Cortex of kidney (tissue), 1 donor: ENCODE results near the gene KCNH5.
"Not testable (repeated sequence)": the region's sequence is repeated elsewhere in the genome, so short reads cannot be mapped to it uniquely, and the experiment has no call there.

ENCODE experiments used
- DNase-seq: peaks from one replicate; lab custom pipeline; 2025; lab: John Stamatoyannopoulos, UW

Gene KCNH5

DNA sequence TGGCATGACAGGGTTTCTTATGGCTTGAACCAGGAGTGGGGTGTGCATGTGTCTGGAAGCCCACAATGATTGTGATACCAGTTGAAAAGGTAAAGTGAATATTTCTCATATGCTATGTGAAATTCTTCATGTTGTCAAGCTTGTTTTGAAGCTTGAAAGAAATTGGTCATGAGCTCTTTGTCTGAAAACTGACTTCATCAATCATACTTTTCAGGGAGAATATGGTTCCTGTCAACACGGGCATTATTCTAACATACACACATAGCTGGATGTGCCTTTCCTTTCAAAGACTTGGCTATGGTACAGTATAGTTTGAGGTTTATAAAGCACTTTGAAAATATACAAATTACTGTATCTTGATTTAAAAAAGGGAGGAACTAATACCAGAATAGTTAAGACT, 158.8 kb downstream of the KCNH5 start:
- no peak for DNase-seq

DNA sequence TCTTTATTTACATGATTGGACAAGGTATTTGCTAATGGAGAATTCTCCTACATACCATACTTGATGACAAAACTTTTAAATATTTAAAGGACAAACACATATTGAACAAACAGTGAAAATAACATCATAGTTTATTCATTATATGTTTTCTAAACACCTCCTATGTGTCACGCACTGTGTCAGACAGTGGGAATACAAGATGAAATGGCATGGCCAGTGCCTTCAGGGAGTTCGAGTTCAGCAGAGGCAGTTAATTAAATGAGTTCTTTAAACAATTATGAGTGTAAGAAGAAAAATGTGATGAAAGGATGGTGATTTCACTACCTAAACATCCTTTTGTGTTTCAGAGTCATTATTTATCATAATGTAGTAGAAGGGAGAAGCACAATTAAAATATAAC, 159.8 kb downstream of the KCNH5 start:
- no peak for DNase-seq

DNA sequence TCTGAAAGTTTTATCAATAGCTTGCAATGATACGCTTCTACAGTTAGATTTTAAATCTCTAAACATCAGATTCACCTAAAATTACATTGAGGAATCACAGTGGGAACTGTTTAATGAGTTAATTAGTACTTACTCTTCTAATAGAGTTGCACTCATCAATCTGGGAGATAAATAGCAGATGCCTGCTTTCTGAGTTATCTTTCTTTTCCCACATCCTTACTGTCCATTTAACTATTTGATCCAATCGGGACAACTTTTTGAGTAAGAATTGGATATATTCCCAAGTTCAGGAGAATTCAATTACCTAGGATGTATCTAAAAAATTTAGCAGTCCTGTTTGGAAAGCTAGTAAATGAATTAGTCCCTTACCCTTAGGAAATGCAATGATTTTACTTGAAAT, 162.3 kb downstream of the KCNH5 start:
- DNase-seq = no peak

DNA sequence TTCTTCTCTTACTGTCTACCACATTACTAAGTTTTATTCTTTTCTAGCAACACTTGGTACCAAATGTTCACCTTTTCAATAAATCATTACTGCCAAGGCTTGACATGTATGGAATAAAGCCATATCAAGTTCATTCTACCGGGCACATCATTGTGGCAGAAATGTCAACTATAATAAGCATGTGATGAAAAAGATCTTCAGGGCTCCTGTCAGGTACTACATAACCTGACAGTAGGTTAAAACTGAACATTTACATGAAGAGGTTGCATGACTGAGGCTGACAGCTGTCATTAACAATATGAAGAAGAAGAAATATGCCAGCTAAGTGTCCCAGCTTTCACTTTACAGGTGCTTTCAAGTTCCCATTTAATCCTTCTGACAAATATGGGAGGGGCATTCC, 178.9 kb downstream of the KCNH5 start:
- no peak for DNase-seq

DNA sequence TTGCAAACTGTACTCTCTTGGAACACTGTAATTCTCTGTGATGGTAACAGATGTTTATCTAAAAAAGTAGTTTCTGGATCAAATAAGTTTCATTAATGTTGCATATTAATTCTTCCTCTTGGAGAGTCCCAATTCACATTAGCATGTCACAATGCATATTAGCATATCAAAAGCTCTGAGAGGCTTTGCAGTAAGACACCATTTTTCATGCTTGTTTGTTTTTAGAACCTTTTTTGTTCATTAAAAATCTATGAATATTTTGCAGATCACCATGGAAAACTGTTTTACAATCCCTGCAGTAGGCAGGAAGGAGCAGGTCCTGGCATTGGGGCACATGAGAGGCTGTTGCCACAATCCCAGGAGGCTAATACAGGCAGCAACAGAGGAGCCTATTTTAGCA, 180.7 kb downstream of the KCNH5 start:
- no peak for DNase-seq

DNA sequence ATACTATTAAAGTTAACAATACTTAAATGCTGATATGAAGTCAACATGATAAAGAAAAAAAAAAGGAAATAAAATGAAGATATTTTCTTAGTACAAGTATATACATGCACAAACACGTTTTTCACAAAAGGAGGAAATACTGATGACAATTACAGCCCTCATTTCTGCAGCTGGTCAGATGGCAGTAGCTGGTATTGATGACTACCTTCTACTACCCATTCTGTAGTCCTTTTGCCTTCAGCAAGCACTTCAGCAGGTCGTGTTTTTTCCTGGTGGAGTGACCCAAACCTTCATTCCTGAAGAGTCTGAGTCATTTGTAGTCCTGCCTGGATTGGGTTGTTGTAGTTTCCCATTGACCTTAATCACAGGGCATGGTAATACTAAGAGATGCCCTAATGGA, 187.2 kb downstream of the KCNH5 start:
- DNase-seq = not testable (repeated sequence)

DNA sequence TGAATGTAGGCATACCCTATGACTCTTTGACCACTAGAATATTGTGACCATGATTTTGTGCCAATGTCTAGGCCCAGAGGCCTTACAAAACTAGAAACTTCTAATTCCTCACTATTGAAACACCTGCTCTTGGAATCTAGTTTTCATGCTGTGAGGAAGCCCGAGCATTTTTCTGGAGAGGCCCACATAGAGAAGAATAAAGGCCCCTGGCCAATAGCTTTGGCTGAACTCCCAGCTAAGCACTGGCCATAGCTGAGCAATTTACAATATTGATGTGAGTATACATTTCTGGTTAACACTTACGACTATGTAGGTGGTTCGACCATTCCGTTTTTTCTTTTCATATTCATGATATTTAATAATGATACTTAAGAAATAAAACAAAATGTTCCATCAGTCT, 190.3 kb downstream of the KCNH5 start:
- no peak for DNase-seq

DNA sequence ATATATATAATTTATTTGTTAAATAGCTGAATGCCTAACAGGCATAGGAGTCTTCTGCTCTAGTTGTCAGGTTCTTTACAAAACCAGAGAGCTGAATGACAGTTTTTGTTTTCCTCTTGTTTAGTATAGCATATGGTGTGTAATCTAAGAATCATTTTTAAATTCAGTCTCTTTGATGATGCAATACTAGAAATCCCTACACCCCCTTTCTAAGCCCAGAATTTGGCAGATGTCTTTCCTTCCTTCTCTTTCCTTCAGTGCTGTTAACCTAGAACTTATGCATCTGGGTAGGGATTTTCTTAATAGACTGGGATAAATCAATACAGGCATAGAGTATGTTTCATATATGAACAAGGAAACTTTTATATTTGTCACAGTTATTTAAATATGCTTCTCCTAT, 198.1 kb downstream of the KCNH5 start:
- no peak for DNase-seq

DNA sequence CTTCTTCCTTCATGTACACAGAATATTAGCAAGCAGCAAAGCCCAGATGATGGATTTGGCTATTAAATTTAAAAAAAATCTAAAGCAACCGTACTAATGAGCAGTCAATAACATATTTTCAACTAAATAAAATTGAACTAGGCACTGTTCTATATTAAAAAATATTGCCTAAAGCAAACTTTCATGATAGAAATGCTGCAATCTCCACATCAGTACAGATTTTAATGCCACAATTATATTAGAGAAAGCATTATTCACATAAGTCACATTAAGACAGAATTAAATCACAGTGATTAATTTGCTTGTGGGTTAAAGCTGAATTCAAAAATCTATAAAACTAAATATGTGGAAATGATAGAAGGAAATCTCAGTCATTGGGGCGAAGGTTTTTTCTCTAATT, 200.7 kb downstream of the KCNH5 start:
- DNase-seq = no peak

DNA sequence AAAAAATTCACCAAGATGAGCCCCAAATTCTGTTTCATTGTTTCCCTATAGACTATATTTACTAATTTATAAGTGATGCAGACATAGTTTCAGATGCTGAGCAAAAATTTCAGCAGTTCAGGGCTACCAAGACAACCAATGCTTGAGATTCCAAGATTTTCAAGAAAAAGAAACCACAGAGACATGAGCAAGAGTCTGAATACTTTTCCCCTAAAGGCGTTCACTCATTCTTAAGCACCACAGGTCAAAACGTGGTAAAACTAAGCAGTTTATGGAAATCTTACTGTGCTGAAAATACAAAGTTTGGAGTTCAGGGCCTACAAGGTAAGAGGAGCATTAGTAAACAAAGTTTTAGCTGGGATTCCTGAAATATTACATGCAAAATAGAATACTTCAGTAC, 221.2 kb downstream of the KCNH5 start:
- DNase-seq = no peak

DNA sequence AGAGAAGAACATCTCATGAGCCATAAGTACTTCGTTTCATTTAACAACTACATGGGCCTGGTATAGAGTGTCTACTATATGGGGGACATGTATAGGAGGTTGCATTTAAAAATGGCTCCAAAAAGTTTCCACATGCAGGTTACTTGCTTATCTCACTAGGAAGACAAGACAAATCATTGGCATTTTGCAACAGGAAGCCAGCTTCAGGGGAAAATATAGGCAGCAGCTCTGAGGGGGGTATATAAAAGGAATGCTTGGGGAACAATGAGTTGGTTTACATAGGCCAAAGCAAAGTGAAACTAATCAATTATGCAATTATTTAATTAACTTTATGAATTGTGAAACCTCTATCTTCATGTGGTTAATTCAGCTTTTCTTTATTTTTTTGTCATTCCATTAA, 225.3 kb downstream of the KCNH5 start:
- DNase-seq = no peak

DNA sequence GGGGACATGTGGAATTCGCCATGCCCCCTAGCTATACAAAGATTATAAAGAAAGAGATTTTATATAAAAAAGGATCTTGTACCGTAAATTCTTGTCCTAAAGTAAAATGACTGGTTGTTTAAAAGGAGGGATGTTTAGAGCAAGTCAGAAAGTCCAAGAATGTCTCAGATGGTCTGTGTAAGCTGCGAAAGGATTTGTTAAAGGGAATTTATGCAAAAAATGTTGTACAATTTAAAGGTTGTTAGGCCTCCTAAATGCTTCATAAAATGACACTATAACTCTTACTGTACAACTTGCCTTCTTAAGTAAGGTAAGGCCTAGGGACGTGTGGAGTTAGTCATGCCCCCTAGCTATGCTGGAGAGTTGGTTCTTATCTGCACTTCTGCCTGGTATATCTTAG, 237.6 kb downstream of the KCNH5 start:
- no peak for DNase-seq

DNA sequence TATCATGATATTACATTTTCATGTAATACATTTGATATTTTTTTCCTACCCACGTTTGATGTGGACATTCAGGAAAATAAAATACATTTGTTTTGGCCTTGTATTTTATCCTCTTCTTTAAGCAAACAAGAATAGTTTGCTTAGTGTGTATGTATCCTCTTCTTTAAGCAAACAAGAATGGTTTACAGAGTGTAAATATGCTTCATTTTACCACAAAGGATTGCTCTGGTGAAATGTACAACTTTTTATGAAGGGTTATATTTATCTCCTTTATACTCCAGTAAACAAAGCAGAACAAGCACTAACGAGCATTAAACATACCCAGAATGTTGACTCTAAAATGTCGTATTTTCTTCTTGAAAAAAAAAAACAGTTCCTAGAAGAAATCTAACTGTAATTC, 244.7 kb downstream of the KCNH5 start:
- DNase-seq = no peak

DNA sequence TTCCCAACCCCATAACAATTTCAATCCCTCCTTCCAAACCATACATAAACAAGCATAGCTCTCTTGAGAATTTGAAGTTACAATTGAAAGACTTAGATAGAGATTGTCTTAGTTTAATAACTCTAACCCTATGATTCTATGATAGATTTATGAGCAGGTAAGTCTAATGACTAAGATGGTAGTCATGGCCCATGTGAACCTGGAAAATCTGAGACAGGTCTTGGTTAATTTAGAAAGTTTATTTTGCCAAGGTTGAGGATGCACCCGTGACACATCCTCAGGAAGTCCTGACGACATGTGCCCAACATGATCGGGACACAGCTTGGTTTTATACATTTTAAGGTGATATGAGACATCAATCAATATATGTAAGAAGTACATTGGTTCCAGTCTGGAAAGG, 248.8 kb downstream of the KCNH5 start:
- no peak for DNase-seq

DNA sequence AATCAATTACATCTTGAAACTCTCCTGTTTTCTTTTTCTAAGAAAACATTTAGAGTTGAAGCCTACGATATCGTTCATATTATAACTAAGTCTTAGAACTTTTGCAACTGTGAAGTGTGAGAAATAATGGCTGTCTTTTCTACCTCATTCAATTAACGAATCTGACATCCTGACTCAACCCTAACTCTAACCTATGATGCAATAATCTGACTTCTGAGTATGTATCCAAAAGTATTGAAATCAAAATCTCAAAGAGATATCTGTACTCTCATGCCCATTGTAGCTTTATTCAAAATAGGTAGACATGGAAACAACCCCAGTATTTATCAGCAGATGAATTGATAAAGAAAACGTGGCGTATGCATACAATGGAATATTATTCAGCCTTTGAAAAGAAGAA, 252.7 kb downstream of the KCNH5 start:
- DNase-seq = no peak

DNA sequence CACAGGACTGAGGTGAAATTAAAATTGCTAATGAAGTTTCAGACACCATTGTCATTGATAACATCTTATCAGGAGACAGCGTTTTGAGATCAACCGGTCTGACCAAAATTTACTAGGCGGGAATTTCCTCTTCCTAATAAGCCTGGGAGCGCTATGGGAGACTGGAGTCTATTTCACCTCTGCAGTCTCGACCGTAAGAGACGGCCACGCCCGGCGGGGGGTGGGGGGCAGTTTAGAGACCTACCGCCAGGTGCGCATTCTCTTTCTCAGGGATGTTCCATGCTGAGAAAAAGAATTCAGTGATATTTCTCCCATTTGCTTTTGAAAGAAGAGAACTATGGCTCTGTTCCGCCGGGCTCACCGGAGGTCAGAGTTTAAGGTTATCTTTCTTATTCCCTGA, 263.9 kb downstream of the KCNH5 start:
- DNase-seq = not testable (repeated sequence)

DNA sequence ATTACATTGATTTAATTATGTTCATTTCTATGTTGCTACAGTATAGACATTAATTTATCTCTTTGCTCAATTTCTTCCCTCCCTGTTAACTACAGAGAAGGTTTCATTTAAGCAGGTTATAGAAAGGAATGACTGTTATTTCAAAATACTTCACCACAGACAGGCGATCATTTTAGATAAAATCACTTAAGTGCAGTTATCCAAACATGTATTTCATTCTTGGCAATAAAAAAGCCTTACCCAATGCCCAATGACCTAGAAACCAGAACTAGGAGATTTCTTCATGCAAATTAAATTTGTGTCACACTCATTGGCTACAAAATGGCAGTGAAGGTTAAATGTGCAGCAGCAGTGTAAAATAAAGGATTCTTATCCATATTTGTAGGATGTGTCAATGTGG, 266.4 kb downstream of the KCNH5 start:
- DNase-seq = no peak

DNA sequence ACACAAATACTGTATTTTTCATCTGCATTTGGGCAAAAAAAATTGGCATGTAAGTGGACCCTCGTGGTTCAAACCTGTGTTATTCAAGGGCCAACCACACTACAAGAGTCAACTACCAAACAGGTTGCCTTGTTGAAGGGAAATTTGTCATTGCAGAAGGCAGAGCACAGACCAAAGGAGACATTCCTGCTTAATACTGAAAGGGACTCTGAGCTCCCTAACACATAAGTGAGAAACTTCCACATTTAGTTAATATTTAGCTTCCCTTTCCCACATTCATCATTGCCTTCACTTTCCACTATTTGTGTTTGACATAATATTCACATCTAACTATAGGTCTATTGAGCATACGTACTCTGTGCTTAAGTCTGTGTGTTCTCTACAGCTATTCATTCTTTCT, 266.9 kb downstream of the KCNH5 start:
- DNase-seq = no peak

DNA sequence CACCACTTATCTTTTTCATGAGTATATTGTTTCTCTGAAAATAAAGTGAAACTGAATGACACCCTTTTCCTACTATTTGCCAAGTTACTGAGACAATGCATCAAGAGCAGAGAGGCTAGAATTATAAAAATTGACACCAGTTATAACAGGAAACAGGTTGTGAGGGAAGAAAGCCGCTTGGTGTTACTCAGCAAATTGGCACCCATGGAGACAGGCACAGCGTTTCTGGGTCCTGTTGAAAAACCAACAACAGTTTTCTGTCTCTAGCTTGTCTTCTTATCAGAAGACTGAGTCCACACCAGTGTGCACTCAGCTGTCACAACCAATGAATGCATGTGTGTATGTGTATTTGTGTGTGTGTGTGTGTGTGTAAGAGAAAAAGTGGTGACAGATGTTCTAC, 267.7 kb downstream of the KCNH5 start:
- DNase-seq = no peak

DNA sequence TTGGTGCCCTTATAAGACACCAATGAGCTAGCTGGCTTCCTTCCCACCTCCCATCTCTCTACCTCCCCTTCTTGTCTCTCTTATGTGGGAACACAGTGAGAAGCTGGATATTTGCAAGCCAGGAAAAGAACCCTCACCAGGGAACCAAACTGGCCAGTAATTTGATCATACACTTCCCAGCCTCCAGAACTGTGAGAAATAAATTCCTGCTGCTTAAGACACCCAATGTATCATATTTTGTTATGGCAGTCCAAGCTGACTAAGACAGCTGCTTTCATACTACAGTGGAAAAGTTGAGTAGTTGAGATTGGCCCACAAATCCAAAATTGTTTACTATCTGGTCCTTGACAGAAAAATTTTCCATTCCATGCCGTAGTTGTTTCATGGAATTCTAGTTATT, 269.0 kb downstream of the KCNH5 start:
- DNase-seq = no peak

DNA sequence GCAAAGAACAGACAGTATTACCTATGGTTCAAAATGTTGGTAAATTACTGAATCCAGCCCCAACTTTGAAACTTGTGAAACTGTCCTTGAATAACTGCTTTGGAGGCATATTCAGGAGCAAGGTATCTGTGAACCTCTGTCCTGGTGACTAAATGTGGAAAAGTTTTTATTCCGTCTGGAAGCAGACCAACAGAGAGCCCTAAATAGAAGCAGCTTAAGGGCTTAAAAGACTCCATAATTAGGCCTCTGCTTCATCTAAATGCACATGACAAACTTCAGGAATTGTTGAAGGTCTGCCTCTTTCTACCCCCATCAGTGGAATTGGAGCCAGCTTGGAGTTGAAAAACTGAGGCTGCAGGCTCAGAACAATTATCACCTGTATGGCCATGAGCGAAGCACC, 276.5 kb downstream of the KCNH5 start:
- DNase-seq = no peak

DNA sequence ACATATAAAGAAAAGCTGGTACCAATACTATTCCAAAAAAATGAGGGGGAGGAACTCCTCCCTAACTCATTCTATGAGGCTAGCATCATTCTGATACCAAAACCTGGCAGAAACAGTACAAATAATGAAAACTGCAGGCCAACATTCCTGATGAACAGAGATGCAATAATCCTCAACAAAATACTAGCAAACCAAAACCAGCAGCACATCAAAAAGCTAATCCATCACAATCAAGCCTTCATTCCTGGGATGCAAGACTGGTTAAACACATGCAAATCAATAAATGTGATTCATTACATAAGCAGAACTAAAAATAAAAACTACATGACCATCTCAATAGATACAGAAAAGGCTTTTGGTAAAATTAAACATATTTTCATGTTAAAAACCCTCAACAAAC, 281.3 kb downstream of the KCNH5 start:
- no peak for DNase-seq

DNA sequence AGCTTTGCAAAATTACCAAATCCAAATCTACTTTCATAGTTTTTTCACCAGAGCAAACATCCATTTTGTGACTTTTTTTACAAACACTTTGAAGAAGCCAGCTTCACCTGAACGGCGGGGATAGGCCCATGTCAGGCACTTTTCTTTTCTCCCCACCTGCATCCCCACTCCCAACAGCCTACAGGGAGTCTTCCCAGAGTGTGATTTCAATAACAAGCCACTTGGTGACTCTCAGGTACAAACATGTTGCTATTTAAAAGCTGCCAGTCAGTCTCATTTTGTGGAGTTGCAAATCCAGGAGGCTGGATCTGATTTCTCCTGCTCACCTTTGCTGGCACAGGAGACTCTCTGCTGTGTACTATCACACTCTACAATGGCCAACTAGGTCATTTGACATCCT, 285.5 kb downstream of the KCNH5 start:
- no peak for DNase-seq

DNA sequence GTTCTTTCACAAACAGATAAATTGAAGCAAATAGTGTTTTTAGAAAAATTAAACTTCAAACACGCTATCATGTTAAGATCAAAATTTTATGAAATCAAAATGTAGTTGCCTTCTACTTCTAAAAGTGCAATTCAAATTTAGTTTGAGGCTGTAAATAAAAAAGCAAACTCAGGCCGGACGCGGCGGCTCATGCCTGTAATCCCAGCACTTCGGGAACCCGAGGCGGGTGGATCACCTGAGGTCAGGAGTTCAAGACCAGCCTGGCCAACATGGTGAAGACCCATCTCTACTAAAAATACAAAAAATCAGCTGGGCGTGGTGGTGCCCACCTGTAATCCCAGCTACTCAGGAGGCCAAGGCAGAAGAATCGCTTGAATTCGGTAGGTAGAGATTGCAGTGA, 298.4 kb downstream of the KCNH5 start:
- DNase-seq = not testable (repeated sequence)

DNA sequence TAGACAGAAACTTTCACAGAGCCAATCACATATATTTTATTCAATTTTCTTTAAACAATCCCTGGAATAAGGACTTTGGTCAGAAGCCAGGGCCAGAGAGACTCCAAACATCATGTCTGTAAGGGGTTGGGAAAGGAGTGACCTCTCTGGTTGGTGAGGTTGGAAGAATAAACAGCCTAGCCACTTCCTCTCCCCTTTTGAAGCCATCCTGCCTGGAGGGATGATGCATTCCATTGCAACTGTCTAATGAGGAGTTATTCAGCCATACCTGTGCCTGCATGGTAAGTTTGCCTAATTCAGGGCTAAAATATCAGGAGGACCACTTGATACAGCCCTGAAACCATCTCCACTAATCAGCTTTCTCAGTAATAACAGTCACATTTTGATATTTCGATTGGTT, 299.8 kb downstream of the KCNH5 start:
- no peak for DNase-seq
